ENCODE measurements around the gene MTAP.

MTAP gene

DNA sequence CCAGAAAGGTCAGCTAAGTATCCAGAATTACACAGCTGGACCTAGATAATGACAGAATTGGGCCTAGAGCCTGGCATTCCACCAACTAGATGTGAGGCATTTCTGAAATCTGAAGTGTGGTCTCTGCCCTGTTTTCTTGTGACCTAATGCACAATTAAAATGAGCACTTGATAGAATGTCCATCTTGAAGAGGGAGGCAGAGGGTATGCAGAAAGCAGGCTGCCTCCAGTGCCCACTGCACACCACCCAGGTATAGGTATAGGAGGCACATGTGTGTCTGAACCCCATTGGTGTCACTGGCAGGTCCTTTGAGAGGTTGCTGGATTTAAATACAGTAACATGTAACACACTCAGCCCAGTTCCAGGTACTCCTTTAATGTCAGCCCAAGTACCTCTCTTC, 2.4 kb downstream of the MTAP start:
- DNase-seq (ENCODE audit: low read depth) = no peak

DNA sequence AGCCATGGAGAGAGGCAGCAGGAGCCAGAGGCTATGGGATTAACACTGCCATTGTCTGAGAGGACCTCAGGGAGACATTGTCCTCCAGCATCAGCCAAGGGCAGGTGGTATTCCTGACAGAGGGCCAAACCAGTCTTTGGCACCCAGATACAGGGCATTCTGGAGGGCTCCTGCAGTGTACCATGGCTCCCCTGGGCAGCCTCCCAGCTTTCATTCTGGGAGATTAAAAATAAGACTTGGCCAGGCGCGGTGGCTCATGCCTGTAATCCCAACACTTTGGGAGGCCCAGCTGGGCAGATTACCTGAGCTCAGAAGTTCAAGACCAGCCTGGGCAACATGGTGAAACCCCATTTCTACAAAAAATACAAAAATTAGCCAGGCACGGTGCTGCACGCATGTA, 4.2 kb downstream of the MTAP start:
- DNase-seq (ENCODE audit: low read depth) = no peak

DNA sequence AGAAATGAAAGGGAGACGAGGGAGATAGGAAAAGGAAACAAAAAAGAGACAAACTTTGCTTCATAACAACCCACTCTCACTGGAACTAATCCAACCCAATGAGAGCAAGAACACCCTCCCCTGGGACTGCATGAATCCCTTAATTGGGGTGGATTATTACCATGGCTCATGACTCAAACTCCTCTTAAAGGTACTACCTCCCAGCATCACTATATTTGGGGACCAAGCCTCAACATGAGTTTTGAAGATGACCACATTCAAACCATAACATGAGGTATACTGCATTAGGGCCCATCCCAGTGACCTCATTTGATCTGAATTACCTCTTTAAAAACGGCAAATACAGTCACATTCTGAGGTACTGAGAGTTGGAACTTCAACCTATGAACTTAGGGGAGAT, 8.0 kb downstream of the MTAP start:
- no peak for DNase-seq (ENCODE audit: low read depth)

DNA sequence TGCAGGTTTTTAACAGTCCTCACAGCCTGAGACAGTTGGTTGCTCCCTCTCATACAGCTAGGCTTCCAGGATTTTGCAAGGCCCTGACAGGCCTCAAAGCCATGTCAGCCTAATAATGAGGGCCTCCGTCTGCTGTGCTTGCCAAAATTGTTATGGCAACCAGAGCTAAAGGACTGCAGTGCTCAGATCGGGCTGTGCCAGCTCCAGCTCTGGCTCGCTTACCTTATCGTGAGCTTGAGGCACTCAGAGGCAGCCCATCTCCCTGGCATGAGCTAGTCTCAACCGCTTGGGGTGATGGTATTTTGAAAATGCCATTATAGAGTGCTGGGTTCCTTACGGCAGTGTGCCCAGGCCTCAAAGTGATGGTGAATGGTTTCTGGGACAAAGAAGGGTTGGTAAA, 8.4 kb downstream of the MTAP start:
- no peak for DNase-seq (ENCODE audit: low read depth)

DNA sequence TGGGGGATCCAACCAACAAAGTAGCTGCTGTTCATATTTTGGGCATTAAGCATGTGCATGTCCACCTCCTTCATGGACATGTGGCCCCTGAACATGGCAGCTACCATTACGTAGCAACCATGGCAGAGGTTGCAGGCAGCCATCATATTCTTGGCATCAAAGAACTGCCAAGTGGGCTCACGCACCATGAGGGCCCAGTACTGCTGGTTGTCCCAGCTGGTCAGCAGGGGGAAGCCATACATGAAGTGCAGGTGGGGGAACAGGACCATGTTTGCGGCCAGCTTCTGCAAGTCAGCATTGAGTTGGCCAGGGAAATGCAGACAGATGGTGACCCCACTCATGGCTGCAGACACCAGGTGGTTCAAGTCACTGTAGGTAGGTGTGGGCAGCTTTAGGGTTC, 9.5 kb downstream of the MTAP start:
- no peak for DNase-seq (ENCODE audit: low read depth)

DNA sequence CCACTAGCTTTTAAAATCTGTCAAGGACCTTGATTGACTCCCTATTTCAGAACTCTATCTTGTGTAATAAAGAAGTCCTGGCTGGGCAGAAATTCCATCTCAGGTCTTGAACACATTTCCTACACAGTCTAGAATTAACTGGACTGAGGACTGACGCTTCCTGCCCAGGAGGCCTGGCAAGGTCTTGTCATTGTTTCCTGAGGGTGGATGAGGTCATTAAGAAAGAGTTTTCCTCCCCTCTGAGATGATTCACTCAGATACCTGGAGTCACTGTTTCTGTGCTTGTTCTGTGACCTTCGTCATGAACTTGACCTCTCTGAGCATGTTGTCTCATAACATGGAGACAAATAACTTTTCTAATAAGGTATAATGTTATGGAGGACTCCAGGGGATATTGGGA, 10.0 kb downstream of the MTAP start:
- DNase-seq (ENCODE audit: low read depth) = no peak

DNA sequence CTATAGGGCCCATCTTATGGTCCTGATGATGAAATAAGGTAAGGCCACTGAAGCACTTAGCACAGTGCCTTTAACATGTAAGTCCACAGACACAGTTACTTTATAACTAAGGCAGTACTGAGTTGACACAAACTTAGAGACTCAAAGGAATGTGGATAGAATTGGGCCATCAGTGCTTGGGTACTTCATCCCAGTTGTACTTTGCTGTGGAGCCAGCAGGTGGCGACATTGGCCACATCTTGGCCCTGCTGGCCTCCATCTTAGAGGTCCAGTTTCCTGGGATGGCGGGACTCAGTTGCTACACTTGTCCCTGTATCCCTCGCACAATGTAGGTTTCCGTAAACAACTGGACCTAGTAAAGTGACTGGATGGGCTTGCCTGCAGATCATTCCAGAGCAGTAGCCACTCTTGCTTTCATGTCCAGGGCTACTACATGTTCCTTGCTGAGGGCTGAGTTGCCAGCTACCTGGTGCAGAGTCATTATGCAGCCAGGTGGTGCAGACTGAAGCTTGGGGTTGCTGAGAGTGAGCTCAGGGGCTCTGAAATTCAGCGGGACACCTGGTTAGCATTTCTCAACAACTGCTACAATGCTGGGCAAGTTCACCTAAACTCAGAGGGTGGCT, 10.6 kb downstream of the MTAP start:
- DNase-seq (ENCODE audit: low read depth) = no peak

DNA sequence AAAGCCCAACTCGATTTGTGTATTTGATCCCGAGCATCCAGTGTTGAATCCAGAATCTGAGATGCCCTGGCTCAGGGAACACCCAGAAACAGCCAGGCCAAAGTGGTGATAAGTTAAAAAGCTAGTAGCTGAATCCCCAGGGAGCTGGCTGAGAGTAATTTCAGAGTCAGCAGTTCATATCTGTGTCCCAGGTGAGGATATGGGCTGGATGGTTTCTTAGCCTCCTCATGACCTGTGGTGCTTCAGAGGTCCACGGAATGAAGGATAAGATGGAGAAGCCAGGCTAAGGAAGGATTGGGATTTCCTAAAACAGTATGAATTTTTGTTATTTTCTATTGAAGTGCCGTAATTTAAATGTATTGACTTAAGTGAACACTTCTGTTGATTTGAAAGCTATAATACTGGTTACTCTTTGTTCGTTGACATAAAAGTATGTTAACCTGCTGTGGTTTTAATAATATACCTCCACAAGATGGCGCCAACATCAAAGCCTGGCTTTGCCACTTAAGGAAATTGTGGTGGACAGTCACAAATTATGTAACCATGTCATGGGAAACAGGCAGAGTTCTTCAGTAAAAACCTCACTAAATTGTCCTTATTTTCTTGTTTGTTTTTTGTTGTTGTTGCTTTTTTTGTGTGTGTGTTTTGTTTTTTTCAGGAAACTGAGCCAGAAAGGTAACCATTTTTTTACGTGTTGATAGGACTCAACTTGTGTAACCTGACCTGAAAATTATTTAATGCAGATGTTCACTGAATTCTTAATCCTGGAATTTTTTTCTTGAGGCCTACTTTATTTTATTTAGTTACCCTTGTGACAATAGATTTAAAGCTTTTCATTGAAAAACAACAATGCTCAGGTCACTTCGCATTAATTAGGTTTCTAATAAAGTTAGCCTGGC, 11.4 kb downstream of the MTAP start:
- DNase-seq (ENCODE audit: low read depth) = no peak

DNA sequence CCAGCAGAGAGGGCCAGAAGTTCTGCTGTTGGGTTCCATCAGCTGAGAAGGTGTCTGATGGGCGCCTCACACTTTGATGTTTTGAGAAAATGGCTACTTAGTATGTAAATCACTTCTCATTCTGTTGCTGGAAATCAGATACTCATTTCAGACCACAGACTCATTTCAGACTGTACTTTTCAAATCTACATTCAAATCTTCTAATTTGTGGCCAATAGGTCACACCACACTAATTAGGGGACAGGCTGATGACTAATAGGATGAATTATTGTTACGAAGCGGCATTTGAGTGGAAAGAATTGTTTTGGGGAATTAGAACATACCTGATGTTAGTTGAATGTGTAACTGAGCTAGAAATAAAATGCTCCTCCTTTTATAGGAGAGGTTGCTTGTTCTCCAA, 13.2 kb downstream of the MTAP start:
- DNase-seq (ENCODE audit: low read depth) = no peak

DNA sequence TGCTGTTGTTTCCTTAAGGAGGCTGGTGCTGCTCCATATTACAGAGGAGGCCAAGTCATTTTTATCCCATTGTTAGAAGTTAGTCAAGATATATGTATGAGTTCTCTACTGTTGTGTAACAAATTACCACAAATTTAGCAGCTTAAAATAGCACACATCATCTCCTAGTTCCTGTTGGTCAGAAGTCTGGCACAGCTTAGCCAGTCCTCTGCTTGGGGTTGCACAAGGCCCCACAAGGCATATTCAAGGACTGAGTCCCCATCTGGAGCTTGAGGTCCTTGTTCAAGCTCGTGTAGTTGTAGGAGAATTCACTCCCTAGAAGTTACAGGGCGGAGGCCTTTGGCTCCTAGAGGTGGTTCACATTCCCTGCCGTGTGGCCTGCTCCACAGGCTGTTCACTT, 14.7 kb downstream of the MTAP start:
- DNase-seq (ENCODE audit: low read depth) = peak; percentile 63

DNA sequence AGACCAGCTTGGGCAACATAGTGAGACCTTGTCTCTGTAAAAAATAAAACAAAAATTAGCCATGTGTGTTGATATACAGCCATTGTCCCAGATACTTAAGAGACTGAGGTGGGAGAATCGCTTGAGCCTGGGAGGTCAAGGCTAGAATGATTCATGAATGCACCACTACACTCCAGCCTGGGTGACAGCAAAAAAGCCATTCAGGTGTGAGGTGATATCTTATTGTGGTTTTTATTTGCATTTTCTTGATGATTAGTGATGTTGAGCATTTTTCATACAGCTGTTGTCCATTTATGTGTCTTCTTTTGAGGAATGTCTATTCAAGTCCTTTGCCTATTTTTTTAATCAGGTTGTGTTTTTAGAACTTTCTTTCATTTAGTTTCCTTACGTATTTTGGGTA, 23.2 kb downstream of the MTAP start:
- DNase-seq (ENCODE audit: low read depth) = no peak

DNA sequence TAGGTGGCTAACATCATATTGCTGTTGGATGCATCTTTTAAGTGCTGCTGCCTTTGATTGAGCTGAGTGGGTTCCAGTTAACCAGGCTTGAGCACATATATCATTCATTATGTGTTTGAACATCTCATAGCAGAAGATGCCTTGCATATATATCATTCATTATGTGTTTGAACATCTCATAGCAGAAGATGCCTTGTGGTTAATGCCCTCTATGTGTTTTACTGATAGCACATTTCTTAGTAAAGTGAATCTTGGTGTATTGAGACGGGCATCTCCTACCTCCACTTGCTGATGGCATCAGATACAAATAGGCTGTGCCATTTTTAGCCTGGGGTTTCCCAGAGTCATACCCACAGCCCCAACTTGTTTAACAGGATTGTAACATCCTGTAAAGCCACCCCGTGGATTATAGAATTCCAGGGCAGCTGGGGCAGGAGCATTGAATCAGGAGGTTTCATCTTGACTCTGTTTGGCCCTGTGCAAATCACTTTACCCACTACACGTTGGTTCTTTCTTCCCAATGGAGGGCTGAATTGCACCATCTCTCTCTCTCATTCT, 26.5 kb downstream of the MTAP start:
- no peak for DNase-seq (ENCODE audit: low read depth)

DNA sequence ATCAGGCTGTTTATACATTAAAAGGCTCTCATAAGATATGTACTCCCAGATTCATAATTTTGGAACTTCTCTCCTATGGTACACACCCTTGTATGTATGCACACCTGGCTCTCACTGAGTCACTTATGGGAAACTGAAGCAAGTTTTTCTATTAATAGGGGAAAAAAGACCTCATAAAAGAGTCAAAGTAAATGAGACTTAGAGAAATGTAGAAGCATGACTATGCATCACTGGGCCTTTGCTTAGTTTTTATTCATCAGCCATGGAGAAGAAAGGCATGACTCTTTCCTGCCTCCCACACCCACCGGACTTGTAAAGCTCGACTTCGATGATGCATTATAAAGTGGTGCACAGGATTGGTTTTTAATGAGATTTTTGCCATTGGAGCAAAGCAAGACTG, 28.2 kb downstream of the MTAP start:
- no peak for DNase-seq (ENCODE audit: low read depth)

DNA sequence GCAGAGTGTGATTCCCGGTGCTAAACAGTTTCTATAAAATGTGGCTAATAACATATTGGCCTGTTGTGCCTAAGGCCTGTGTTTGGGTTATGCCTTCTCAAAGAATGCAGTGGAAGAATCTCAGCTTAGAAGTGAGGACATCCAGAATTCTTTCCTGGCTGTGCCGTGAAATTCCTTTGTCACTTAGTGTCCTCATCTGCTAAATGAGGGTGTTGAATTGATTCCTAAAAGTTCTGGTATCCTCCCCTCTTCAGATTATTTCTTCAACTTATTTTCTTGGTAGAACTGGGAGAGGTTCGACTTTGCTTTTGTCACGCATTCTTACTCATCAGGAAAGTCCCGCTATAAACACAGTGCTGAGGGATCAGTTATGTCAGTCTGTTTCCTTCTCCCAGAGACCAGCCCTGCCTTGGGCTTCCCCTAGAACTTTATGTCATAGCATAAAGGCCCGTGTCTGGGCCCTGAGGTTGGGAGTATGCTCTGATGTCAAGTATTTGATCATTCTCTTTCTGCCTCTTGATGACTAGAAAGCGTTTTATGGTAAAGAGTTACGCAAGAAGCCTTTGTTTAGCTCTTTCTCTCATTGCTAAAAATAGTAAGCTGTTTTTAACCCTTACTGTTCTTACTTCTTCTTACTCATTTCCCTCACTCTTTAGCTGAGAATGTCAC, 29.5 kb downstream of the MTAP start:
- DNase-seq (ENCODE audit: low read depth) = peak; percentile 84

DNA sequence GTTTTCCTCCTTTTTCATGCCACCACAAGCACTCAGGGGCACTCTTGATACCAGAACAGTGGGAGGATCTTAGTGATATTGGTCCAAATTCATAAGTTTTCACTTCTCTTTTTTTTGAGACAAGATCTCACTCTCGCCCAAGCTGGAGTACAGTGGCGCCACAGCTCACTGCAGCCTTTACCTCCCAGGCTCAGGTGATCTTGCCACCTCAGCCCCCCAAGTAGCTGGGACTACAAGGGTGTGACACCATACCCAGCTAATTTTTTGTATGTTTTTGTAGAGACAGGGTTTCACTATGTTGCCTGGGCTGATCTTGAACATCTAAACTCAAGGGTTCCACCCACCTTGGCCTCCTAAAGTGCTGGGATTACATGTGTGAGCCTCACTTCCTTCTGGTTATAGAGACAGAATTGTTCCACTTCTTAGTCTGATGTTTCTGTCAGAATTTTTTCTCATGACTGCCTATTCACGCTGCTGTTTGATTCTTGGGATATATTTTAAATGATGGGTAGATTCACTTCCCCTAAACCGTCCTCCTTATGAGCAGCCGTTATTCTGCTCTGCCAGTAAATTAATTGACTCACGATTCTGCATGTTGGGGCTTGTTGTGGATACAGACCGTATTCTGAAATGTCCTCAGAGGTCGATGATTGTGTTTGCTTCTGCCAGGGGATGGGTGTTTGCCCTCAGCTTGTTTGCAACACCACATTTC, 30.8 kb downstream of the MTAP start:
- no peak for DNase-seq (ENCODE audit: low read depth)

DNA sequence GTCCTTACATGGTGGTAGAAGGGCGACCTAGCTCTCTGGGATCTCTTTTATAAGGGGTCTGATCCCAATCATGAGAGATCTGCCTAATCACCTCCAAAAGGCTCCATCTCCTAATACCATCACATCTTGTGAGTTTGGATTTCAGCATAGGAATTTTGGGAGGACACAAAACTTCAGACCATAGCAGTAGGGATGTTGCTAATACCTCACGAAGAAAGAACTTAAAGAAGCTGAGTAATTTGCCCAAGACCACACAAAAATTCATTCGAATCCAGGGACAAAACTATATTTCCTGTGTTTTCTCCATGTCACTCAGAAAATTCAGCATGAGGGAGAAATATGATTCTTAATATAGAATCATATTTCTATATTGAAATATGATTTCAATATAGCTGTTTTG, 32.7 kb downstream of the MTAP start:
- DNase-seq (ENCODE audit: low read depth) = peak; percentile 37

DNA sequence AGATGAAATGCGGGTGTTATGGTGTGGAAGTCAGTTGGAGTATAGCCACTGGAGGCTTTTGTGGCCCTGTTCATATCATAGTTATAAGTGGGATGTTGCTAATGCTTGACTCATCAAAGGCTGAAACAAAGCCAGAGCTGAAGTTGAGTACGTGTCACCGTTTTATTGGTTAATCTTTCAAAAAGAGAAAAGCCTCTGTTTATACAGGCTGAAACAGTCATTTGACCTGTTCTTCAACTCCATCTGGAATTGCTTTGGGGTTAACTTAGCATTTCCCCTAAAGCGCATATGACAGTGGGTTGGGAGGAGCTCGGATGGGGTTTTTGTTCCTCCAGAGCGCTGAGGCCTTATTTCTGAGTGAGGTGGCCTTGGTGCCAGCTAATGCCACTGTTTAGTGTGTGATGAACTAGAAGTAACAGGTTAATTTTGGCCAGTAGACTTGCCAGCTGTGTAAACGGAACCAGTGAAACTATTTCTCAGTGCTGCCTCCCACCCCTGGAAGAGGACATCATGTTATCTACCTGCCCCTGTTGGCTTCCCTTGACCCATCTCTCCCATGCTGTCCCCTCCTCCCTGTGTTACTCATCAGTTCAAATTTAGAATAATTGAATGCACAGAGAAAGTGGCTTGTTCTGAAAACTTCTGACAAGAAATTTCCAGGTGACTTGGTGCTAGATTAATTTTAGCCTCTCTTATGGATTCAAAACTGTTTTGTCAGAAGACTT, 34.2 kb downstream of the MTAP start:
- DNase-seq (ENCODE audit: low read depth) = peak; percentile 99

DNA sequence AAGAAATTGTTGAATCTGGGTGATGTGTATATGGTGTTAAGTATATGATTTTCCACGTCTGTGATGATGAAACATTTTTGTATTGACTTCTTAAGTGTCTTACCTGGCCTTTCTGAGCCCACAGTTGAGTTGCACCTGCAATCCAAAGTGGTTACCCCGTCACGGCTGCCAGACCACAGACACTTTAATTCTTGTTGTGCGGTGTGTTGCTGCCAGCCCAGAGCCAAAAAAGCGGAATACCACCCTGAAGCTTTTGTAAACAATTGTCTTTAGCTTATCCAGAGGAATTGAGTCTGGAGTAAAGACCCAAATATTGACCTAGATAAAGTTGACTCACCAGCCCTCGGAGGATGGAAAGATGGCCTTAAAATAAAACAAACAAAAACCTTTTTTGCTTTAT, 35.1 kb downstream of the MTAP start:
- DNase-seq (ENCODE audit: low read depth) = no peak

DNA sequence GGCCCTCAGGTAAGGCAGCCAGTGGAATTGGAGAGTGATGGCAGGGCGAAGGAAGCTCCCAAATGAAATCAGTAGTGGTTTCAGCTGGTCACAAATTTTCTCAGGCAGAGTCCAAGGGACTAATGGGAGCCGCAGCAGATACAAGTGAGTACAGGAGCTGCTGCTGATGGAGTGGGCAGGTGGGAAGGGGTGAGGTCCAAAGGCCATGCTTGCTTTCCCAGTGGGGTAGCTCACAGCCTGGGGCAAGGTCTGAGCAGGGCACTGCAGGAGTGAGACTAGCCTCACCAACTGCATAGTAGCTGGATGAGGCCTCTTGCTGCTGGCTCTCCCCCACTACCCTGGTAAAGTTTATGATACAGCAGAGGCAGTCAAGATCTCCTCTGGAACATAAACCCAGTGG, 38.2 kb downstream of the MTAP start:
- DNase-seq (ENCODE audit: low read depth) = no peak

DNA sequence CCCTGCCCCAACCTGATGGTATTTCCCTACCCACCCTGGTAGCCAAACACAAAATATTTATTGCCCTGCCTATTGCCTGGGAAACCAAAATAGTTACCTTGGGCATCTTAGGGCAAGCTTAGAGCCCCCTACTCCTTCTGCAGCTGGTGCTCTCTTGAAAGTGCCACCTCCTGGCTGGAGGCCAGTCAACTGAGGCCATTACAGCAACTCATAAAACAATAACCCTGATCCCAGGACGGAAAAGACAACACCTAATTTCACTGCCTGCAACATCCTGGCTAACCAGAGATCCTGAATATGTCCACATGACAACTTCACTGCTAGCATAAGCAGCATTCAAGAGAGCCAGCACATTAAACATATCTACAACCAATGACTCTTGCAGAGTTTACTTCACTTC, 38.7 kb downstream of the MTAP start:
- DNase-seq (ENCODE audit: low read depth) = no peak

DNA sequence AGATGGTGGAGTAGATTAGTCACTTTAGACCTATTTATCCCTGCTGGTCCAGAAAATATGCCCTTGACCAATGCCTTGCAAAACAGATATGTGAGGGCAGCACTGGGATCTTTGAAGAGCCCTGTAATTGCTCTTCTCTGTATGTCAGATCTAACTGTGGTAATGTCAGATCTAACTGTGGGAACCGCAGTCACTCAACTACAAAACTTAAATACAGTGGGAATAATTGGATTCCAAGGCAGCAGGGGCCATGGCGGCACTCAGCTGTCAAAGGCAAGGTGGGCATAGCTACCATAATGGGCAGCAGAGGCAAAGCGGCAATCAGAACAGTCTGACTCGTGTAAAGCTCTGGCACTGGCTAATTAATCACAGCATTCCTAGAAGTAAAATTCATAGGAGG, 46.2 kb downstream of the MTAP start:
- no peak for DNase-seq (ENCODE audit: low read depth)

DNA sequence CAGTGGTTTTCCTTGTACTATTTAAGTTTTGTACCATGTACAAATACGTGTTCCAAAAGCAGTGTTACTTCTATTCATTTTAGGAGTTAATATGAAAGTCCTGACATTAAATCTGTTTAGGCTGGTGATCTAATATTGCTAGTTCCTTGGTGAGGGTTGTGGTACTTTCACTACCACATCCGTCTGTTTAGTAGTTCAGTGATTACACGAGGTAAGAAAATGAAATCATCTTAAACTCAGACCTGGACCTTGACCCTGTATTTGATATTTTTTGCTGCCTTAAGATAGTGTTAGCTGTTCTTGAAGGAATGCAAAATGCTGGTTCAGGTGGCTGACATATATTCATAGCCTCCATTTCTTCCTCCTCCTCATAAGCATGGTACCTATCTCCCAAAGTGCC, 50.3 kb downstream of the MTAP start:
- no peak for DNase-seq (ENCODE audit: low read depth)
